SKM-1 (cell line): ENCODE results near the gene CASK.

Experiments
- DNase-seq: peaks from one replicate; lab custom pipeline; 2025; ENCODE audit not compliant: unreplicated experiment; lab: John Stamatoyannopoulos, UW

CASK gene

DNA sequence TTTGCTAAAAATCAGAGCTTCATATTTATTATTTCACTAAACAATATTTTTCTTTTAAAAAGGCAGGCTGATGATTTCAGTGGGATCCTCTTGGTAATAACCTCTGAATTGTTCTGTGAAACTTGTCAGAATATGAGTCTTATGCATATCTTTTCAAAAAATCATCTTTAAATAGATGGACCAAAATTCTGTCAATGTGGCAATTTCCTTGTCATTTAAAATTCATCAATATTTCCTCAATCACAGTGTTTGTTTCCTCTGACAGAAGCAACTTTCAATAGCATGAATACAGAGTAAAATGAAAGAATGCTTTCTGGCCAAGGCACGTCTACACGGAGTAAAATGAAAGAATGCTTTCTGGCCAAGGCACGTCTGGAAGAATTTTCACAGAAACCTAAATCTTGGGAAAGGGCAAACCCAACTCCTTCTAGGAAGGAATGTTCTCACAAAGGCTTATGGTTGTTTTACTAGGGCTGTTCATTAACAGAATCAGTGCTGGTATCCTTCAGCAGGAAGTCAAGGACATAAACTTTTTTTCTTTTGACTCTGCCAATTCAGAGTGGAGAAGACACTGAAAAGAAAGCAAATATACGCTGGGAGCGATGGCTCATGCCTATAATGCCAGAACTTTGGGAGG lies 333.6 kb downstream of the CASK start:
- DNase-seq: no peak

GRCh38 chrX:41588271-41588670 lies 335.1 kb downstream of the CASK start:
- no peak for DNase-seq

GRCh38 chrX:41580423-41581064 lies 342.8 kb downstream of the CASK start:
- DNase-seq: no peak

DNA sequence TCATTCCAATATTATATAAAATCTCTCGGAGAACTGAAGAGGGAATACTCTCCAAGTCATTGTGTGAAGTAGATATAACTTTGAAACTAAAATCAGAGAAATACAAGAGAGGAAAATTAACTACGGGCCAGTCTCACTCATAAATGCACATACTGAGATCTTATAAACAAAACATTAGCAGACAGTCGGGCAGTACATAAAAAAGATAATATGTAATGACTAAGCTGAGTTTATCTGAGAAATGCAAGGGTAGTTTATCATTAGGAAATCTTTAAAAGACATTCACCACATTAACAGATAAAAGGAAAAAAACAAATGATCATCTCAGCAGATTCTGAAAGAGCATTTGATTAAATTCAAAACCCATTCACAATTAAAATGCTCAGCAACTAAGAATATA lies 359.5 kb downstream of the CASK start:
- no peak for DNase-seq

DNA sequence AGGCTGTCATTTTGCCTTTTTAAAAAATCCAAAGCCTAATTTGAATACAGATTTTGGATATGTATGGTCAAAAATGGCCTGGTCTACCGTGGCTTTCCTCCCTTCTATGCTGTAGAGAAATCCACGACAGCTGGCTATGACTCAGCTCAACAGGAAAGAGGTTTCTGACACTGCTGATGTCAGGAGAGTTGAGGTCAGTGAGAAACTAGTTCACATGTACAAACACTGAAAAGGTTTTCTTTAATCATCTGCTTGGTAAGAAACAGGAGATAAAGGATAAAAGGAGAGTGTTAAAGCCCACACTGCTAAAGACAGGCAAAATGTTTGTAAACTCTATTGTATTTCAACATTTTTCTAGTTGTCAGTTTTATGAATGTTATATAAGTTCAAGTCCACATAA lies 362.3 kb downstream of the CASK start:
- DNase-seq: peak; percentile 2

- peak; percentile 16 for DNase-seq
These were observed 363.9 kb downstream of the CASK start for GRCh38 chrX:41559235-41560052.

DNA sequence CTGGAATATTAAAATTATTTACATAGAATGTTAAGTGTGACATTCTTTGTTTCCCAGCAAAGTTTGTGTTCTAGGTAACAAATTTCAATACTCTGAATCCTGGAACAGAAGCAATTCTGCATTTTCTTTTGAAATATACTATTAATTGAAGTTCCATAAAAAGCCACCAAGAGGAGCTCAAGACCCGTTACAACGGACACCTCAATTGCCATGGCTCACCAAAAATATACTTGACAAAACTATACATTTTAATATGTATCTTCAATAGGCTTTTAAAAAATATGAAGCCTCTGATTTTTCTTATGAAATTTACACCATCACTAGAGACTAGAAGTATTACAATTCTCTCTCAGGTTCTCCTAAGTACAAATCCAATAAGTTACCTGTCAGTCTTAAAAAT lies 364.8 kb downstream of the CASK start:
- DNase-seq: peak; percentile 15

GRCh38 chrX:41556958-41557357 lies 366.4 kb downstream of the CASK start:
- DNase-seq: no peak

DNA sequence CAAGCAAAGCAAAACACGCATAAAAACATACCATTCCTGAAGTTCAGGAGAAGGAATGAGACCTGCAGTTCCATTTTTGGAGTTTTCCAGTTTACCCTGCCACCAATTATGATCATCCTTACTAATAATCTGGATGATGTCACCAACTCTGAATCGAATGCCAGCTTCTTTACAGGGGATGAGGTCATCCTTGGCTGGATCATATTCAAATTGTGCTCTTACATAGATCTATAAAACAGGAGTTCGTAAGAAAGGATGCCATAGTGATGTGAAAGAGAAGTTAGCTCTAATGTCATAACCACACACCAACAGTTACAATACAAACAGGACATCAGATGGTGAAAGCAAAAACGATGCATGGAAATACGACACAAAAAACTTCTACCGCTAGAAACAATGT lies 369.7 kb downstream of the CASK start:
- no peak for DNase-seq

DNA sequence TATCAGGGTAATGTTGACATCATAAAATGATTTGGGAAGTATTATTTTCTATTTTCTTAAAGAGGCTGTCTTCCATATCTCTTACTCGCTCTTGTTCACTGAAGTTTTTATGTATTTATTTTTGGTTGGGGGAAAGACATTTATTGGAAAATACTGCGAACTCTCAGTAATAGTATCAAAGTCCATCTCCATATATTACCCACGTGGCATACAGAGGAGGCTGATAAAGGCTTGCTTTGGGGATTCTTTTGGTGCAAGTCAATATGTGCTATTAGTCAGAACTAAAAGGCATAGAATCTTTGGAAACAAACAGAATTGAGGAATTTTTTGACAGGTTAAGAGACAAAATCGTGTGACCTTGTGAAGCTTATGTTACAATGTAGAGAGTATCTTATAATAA lies 374.9 kb downstream of the CASK start:
- no peak for DNase-seq

GRCh38 chrX:41543668-41544067 lies 379.7 kb downstream of the CASK start:
- DNase-seq: no peak

DNA sequence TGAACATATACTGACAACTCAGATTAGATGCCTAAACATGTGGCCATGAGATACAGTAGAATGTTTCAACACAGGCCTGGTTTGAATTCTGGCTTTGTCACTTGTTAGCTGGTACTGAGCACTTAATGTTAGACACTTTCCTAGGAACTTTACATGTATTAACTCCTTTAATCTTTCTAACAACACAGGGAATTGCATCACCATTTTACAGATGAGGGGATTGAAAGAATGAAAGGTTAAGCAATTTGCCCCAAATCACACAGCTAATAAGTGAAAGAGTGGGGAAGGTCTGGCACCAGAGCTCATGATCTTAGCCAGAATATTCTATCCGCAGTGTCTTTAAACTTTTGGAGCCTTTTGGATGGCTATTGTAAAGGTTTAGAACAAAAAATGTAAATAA lies 380.3 kb downstream of the CASK start:
- DNase-seq: no peak

- DNase-seq: no peak
These were observed 380.8 kb downstream of the CASK start for GRCh38 chrX:41542536-41542935.

GRCh38 chrX:41542135-41542534 lies 381.2 kb downstream of the CASK start:
- DNase-seq: no peak

DNA sequence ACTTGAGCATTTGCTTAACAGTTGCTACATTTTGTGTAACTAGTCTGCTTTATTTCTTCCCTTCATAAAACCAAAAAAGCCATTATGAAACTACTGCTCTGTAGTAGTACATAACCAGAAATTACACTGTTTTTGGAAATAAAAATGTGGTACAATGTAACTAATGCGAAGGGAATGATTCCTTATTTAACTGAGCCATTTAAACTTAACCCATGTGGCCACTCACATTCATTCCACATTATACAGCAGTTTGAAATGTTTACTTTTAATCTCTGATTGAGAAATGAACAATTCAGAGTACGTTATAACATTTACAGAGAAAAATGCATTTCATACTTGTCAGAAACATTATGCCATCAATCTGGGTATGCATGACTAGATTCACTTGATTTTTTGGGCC lies 382.0 kb downstream of the CASK start:
- no peak for DNase-seq

- DNase-seq: no peak
These were observed 384.6 kb downstream of the CASK start for GRCh38 chrX:41538707-41539106.

- no peak for DNase-seq
These were observed 393.3 kb downstream of the CASK start for GRCh38 chrX:41530085-41530484.

DNA sequence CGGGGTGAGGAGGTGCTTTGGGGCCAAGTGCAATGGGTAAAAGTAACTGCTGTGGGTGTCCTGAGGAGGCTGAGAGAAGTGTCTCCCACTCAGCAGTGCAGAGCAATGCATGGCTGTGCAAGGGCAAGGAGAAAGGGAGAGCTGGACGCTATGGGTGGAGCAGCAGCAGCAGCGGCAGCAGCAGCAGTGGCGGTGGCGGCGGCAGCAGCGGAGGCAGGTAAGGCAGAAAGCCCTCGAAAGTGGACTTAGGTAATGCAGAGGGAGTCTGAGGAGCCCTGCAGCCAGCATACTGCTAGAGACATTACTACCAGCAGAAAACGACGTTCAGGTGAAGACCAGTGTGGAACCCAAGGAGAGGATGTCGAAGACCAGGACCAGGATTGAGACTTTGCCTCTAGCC lies 394.1 kb downstream of the CASK start:
- DNase-seq: no peak

- DNase-seq: no peak
These were observed 394.6 kb downstream of the CASK start for GRCh38 chrX:41528784-41529183.

DNA sequence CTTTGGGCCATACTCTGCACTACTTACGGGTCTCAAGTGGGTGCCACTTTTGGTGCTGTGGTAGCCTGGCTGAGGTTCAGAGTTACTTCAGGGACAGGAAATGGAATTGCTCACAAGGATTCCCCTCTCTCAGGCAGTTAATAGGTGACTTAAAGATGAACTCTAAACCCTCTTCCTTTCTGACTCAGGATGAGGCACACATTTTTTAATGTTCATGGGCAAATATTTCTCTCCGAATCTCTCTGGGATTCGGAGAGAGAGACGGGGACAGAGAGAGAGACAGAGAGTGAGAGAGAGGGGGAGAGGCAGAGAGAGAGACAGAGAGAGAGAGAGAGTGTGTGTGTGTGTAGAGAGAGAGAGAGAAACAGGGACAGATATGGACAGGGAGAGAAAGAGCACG lies 396.4 kb downstream of the CASK start:
- DNase-seq: no peak

- no peak for DNase-seq
These were observed 397.1 kb downstream of the CASK start for GRCh38 chrX:41526271-41526670.

- DNase-seq: no peak
These were observed 400.7 kb downstream of the CASK start for GRCh38 chrX:41522671-41523070.
